H1 (cell line): ENCODE results near the gene ITPR3.

Experiments used
- ATF3 ChIP-seq: IDR thresholded peaks from 2 replicates; pipeline ENCODE4 v1.6.1; 2011; ENCODE audit warnings: low read depth, mild to moderate bottlenecking, low read length; ENCODE audit not compliant: insufficient read depth
- CTCF ChIP-seq, 3 experiments: IDR thresholded peaks; 1 replicate in 2 of 3; 2 replicates in 1 of 3; pipeline versions ENCODE4 v1.5.1 to v1.6.1; 2011; ENCODE audit warnings: low read length in 3 of 3, mild to moderate bottlenecking in 3 of 3, inconsistent platforms in 2 of 3, low read depth in 1 of 3, moderate library complexity in 1 of 3; ENCODE audit not compliant: insufficient read depth in 1 of 3; ENCODE audit errors: control extremely low read depth in 1 of 3
- EZH2 ChIP-seq: fragments of 200-600 bp; sonication (generic); IDR thresholded peaks from 2 replicates; pipeline ENCODE4 v1.7.1; 2012; ENCODE audit warnings: low read depth, mild to moderate bottlenecking, moderate library complexity, low read length, inconsistent platforms; ENCODE audit not compliant: severe bottlenecking
- POLR2A ChIP-seq, 2 experiments: IDR thresholded peaks; 1 replicate in 1 of 2; 2 replicates in 1 of 2; pipeline ENCODE4 v1.6.1; 2011; ENCODE audit warnings: low read depth in 2 of 2, low read length in 2 of 2, mild to moderate bottlenecking in 2 of 2; ENCODE audit errors: control extremely low read depth in 1 of 2
- SP1 ChIP-seq: IDR thresholded peaks from 2 replicates; pipeline ENCODE4 v1.6.1; 2011; ENCODE audit warnings: low read depth, low read length
- TAF7 ChIP-seq: optimal IDR thresholded peaks from 2 replicates; pipeline ENCODE3; 2011; ENCODE audit warnings: low read depth, mild to moderate bottlenecking, inconsistent platforms, low read length, moderate library complexity, borderline replicate concordance

GRCh38 chr6:33677689-33678088 is 56.6 kb downstream of the ITPR3 start:
- TF ChIP-seq CTCF (IDR thresholded peaks at IDR 0.05; ENCODE audit: control extremely low read depth in 1 of 3, insufficient read depth in 1 of 3, low read depth in 1 of 3, low read length in 3 of 3) = no peak
- no peak for TF ChIP-seq ATF3
- TF ChIP-seq TAF7 = no peak
- TF ChIP-seq SP1 = no peak
- TF ChIP-seq POLR2A (IDR thresholded peaks at IDR 0.05; ENCODE audit: control extremely low read depth in 1 of 2, low read depth in 2 of 2, low read length in 2 of 2) = no peak
- TF ChIP-seq EZH2 = no peak
